Measurements from ENCODE around the gene ZNF142. TPM values are rescaled to one million over a fixed set of nuclear protein-coding genes. Genes with fewer than 3 reads are reported as not detected.
A peak's percentile ranks its signal among the peaks of the same experiment; 100 is the strongest.

The ZNF142 gene
- total RNA-seq, 1 donor from 2014 or later: 35.5 TPM

DNA sequence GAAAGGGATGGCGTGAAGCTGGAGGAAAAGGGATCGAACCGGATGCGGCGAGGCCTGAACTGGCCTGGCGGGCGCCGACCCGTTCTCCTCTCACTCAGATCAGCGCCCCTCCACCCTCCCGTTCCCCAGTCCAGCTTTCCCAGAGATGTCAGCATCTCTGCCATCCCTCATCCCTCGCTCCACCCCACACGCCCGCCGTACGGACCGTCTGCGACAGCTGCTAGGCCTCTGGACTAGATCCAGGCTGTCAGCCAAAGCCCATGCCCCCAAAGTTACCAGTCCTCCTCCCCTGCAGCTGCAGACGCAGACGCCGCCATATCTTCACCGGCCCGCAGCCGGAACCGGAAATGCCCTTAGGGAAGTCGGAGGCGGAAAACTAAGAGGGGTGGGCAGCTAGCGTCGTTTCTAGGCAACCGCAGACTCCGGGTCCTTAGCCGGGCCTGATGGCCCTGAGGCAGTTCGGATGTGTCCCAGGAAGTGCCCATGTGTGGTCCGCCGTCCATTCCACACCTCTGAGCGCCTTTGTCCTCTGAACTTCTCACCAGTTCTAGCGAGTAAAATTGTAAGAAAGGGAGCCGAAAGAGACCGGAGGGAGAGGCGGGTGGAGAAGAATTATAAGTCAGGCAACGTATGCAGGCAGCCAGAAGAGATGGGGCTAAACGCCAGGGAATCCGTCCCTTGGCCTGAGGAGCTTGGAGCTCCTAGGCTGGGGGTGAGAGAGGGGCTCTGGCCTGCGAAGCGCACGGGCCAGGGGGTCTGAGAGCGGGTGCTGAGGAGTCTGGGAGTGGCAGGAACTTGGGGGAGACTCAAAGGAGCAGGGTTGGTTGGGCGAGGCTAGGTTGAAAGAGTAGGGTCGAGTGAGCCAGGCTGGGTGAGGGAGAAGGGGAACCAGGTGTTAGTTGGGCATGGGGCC lies 12.5 kb upstream of the ZNF142 start, which contains the start of the genes RNF25 and STK36:
TSS of gene RNF25 (minus strand) at position 349 of the 913 bp plus-strand sequence. CDS start at position 317, 32 bp downstream.
TSS of gene STK36 (plus strand) at position 433 of the 913 bp plus-strand sequence. CDS start 744 bp downstream, outside the sequence.
- H3K4me3 Mint-ChIP-seq (ENCODE audit: unreplicated experiment): peak within 1 kb of the TSS; percentile 99
- no peaks in the 10 kb centered on the region for H3K9me3 Mint-ChIP-seq (ENCODE audit: unreplicated experiment)

DNA sequence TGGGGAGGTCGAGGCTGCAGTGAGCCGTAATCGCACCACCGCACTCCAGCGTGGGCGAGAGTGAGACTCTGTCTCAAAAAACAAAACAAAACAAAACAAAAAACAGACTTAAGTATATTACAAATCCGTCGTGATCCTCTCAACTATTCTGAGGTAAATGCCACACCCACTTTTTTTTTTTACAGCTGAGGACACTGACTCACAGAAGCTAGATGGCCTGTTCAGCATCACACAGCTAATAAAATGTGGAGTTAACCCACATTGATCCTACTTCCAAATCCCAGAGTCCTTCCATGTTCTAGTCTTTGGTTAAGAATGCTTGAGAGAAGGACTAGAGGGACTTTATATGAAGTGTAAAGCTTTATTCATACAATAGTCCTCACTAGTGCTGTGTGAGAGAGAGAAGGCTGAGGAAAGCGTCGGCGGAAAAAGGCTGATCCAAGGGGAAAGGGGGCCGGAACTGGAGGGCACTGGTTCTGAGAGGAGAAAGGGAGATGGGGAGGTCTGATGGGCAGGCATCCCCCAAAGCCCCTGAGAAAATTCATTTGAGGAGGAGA lies 11.8 kb upstream of the ZNF142 start:
- Mint-ChIP-seq H3K4me3 (ENCODE audit: unreplicated experiment) (peak overlapping the region; percentile 99), H3K27ac (ENCODE audit: unreplicated experiment) (peak overlapping the region; percentile 99), H3K4me1 (ENCODE audit: unreplicated experiment) (peaks cover 25% of the 10 kb centered on the region), H3K27me3 (ENCODE audit: unreplicated experiment) (no peaks in the 10 kb centered on the region), H3K36me3 (ENCODE audit: unreplicated experiment) (peaks cover 14% of the 10 kb centered on the region), H3K9me3 (ENCODE audit: unreplicated experiment) (no peaks in the 10 kb centered on the region)
- no peak for DNase-seq (ENCODE audit: extremely low spot score, unreplicated experiment)
- TF ChIP-seq, protein P1, sequence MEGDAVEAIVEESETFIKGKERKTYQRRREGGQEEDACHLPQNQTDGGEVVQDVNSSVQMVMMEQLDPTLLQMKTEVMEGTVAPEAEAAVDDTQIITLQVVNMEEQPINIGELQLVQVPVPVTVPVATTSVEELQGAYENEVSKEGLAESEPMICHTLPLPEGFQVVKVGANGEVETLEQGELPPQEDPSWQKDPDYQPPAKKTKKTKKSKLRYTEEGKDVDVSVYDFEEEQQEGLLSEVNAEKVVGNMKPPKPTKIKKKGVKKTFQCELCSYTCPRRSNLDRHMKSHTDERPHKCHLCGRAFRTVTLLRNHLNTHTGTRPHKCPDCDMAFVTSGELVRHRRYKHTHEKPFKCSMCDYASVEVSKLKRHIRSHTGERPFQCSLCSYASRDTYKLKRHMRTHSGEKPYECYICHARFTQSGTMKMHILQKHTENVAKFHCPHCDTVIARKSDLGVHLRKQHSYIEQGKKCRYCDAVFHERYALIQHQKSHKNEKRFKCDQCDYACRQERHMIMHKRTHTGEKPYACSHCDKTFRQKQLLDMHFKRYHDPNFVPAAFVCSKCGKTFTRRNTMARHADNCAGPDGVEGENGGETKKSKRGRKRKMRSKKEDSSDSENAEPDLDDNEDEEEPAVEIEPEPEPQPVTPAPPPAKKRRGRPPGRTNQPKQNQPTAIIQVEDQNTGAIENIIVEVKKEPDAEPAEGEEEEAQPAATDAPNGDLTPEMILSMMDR (IDR thresholded peaks at IDR 0.05): no peak

More for the DNA sequence above, 12.5 kb upstream of the ZNF142 start, which contains the start of the genes RNF25 and STK36:
- DNase-seq (ENCODE audit: extremely low spot score, unreplicated experiment): peak; percentile 94
- TF ChIP-seq, protein P1 (IDR thresholded peaks at IDR 0.05): no peak
- H3K36me3 Mint-ChIP-seq (ENCODE audit: unreplicated experiment): peaks cover 13% of the 10 kb centered on the region
- peak within 1 kb of the TSS; percentile 99 for H3K27ac Mint-ChIP-seq (ENCODE audit: unreplicated experiment)
- H3K4me1 Mint-ChIP-seq (ENCODE audit: unreplicated experiment): peaks cover 25% of the 10 kb centered on the region
- no peaks in the 10 kb centered on the region for H3K27me3 Mint-ChIP-seq (ENCODE audit: unreplicated experiment)

DNA sequence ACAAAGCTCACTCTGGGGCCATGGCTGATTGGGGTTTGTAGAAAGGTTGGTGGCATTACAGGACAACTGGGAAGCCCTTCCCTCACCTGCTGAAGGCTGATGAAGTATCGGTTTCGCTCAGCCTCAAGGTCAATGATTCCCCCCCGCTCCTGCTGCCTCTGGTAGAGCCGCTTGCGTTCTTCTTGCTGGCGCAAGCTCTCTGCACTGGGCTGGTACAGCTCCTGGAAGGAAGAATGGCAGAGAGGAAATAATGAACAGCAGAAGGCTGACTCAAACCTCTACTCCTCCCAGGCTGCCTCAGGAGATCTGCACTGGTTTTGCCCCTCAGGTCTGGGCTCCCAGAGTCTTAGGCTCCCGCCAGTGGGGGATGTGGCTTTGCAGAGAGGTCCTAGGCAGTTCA lies 5.2 kb upstream of the ZNF142 start:
- Mint-ChIP-seq H3K27ac (ENCODE audit: unreplicated experiment) (no peak overlapping the region), H3K27me3 (ENCODE audit: unreplicated experiment) (no peaks in the 10 kb centered on the region), H3K9me3 (ENCODE audit: unreplicated experiment) (no peaks in the 10 kb centered on the region), H3K4me3 (ENCODE audit: unreplicated experiment) (no peak overlapping the region), H3K4me1 (ENCODE audit: unreplicated experiment) (peaks cover 9% of the 10 kb centered on the region), H3K36me3 (ENCODE audit: unreplicated experiment) (peaks cover 34% of the 10 kb centered on the region)
- DNase-seq (ENCODE audit: extremely low spot score, unreplicated experiment): no peak
- TF ChIP-seq, protein P1 (IDR thresholded peaks at IDR 0.05): no peak

DNA sequence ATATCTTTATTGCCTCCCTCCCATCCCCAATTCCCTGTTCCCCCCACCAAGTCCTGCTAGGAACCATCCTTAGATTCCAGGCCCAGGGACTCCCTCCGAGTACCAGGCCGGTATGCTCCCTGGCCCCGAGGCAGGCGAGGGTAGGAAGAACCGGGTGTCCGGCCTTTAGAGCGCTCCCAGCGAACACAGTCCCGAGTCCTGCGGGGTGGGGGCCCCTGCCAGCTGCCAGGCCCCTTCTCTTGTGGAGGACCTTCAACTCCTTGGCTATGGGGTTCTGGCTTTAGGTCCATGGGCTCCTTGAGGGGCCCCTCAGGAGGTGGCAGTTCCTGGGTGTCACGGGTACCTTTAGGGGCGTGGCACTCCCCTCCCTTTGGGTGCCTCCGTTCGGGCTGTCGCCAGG lies 4.5 kb upstream of the ZNF142 start:
- H3K4me1 Mint-ChIP-seq (ENCODE audit: unreplicated experiment): peaks cover 15% of the 10 kb centered on the region
- no peak for DNase-seq (ENCODE audit: extremely low spot score, unreplicated experiment)
- TF ChIP-seq, protein P1 (IDR thresholded peaks at IDR 0.05): no peak
- no peak overlapping the region for H3K27ac Mint-ChIP-seq (ENCODE audit: unreplicated experiment)
- no peaks in the 10 kb centered on the region for H3K9me3 Mint-ChIP-seq (ENCODE audit: unreplicated experiment)
- H3K27me3 Mint-ChIP-seq (ENCODE audit: unreplicated experiment): no peaks in the 10 kb centered on the region
- H3K4me3 Mint-ChIP-seq (ENCODE audit: unreplicated experiment): no peak overlapping the region
- H3K36me3 Mint-ChIP-seq (ENCODE audit: unreplicated experiment): peaks cover 34% of the 10 kb centered on the region

DNA sequence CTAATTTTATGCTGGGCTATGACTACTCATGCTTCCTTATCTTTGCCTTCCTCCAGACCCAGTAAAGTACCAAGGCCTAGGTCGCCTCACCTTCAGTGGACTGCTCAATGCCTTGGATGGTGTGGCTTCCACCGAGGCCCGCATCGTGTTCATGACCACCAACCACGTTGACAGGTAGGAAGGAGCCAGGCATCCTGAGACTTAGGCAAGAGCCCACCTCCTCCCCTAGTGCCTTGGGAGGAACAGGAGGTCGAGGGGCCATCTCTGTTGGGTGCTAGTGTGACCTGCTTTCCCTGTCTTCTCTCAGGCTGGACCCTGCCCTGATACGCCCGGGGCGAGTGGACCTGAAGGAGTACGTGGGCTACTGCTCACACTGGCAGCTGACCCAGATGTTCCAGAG lies 3.4 kb upstream of the ZNF142 start:
- Mint-ChIP-seq H3K4me3 (ENCODE audit: unreplicated experiment) (no peak overlapping the region), H3K4me1 (ENCODE audit: unreplicated experiment) (peaks cover 24% of the 10 kb centered on the region), H3K9me3 (ENCODE audit: unreplicated experiment) (no peaks in the 10 kb centered on the region), H3K27ac (ENCODE audit: unreplicated experiment) (no peak overlapping the region), H3K27me3 (ENCODE audit: unreplicated experiment) (no peaks in the 10 kb centered on the region), H3K36me3 (ENCODE audit: unreplicated experiment) (peaks cover 33% of the 10 kb centered on the region)
- TF ChIP-seq, protein P1 (IDR thresholded peaks at IDR 0.05): no peak
- DNase-seq (ENCODE audit: extremely low spot score, unreplicated experiment): no peak

Data from osteocyte (in vitro differentiated cells).